Thymus (tissue), 11 donors: ENCODE results near the gene TNFSF12. TPM values are rescaled to one million over a fixed set of nuclear protein-coding genes. Genes with fewer than 3 reads are reported as not detected.

Experiments used
- DNase-seq, 9 donors: peaks; one replicate each; pipeline ENCODE4 v3.0.0-alpha.2; 2013; ENCODE audit warnings: low spot score in 9 of 9, low read depth in 6 of 9, missing footprints in 1 of 9
- H3K27ac ChIP-seq, 2 donors: one replicate each; pipeline ENCODE4 v1.5.1; 2013; ENCODE audit warnings: control low read depth in 1 of 2, low read depth in 1 of 2, low read length in 1 of 2, mild to moderate bottlenecking in 1 of 2, moderate library complexity in 1 of 2
- H3K27me3 ChIP-seq, 2 donors: one replicate each; pipeline ENCODE4 v1.5.1; 2013; ENCODE audit warnings: low read length in 1 of 2; ENCODE audit not compliant: control insufficient read depth in 2 of 2, insufficient read depth in 1 of 2
- H3K36me3 ChIP-seq, 2 donors: one replicate each; pipeline ENCODE4 v1.5.1; 2013; ENCODE audit warnings: low read length in 1 of 2, mild to moderate bottlenecking in 1 of 2, moderate library complexity in 1 of 2; ENCODE audit not compliant: control insufficient read depth in 2 of 2, insufficient read depth in 2 of 2
- H3K4me1 ChIP-seq, 2 donors: one replicate each; pipeline ENCODE4 v1.5.1; 2013; ENCODE audit warnings: low read length in 2 of 2; ENCODE audit not compliant: control insufficient read depth in 2 of 2, insufficient read depth in 2 of 2
- H3K4me3 ChIP-seq, 2 donors: one replicate each; pipeline ENCODE4 v1.5.1; 2013; ENCODE audit warnings: low read length in 2 of 2, control low read depth in 1 of 2, mild to moderate bottlenecking in 1 of 2
- H3K9me3 ChIP-seq, 2 donors: one replicate each; pipeline ENCODE4 v1.5.1; 2013; ENCODE audit warnings: low read length in 1 of 2, mild to moderate bottlenecking in 1 of 2; ENCODE audit not compliant: control insufficient read depth in 2 of 2, insufficient read depth in 1 of 2
- WGBS: extraction: QIAGEN DNeasy Blood & Tissue Kit; methylation state at CpG from one replicate; pipeline ENCODE4 v1.1.7; 2013; 5-methylcytosine and 5-hydroxymethylcytosine counted together
- polyA plus RNA-seq: library from polyadenylated mRNA; stranded (reverse); fragments of 200-250 nt; gene quantifications from one replicate; pipeline ENCODE4 v1.2.3, GENCODE V29; 2013
- total RNA-seq: library from RNA; stranded (reverse); fragments of 120-200 nt; gene quantifications from one replicate; pipeline ENCODE4 v1.2.4, GENCODE V29; 2013
- donor health status: healthy.

Gene TNFSF12
- total and polyA plus RNA-seq, 2 donors: 4.2 to 21.3 TPM

DNA sequence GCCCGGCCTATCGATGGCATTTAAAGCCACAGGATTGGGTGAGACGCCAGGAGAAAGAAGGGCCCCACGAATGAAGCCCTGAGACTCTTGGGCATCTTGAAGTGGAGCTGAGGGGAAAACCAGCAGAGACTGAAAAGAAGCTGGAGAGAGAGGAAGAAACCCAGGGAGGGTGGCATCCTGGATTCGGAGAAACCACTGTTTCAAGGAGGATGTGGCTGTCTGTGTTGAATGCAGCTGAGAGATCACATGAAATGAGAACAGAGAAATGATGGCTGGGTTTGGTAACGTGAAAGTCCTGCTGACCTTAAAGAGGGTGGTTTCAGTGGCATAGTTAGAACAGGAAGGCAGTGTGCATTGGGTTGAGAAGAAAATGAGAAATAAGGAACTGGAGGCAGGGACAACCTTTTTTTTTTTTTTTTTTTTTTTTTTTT lies 3.8 kb downstream of the TNFSF12 start:
- Histone ChIP-seq H3K27ac (peak overlapping the region; percentile 30 to 80), H3K4me1 (peaks cover 0 to 33% of the 10 kb centered on the region in 2 donors), H3K4me3 (no peak overlapping the region), H3K9me3 (no peaks in the 10 kb centered on the region), H3K27me3 (peaks cover 3 to 31% of the 10 kb centered on the region in 2 donors), H3K36me3 (no peaks in the 10 kb centered on the region)
- peak in 3 of 9 donors; percentile 40 to 76 (median 46) for DNase-seq
- 11% methylated on average over 6 of the region's 6 CpGs for WGBS

DNA sequence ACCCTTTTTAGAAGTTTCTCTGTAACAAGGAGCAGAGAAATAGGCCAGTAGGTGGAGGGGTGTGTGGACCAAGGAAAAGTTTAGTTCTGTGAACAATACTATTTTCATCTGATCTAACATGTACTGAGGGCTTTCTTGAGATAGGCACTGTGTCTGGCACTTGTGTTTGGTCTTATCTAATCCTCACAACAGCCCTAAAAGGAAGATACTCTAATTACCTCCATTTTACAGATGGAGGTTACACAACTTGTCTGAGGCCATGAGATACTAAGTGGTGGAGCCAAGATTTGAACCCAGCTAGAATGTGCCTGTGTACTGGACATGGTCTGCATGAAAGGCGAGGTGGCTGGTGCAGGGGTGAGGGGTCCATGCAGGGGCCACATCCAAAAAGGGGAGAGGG lies 4.5 kb downstream of the TNFSF12 start:
- Histone ChIP-seq H3K4me3 (no peak overlapping the region), H3K4me1 (peaks cover 6 to 37% of the 10 kb centered on the region in 2 donors), H3K36me3 (no peaks in the 10 kb centered on the region), H3K9me3 (peaks cover 0 to 3% of the 10 kb centered on the region in 2 donors), H3K27ac (peak overlapping the region in 1 of 2 donors; percentile 58), H3K27me3 (peaks cover 3 to 31% of the 10 kb centered on the region in 2 donors)
- no peak for DNase-seq
- 100% methylated on average over 1 of the region's 1 CpG for WGBS

- H3K4me1 ChIP-seq: peaks cover 17 to 47% of the 10 kb centered on the region in 2 donors
- WGBS: 87% methylated on average over 10 of the region's 10 CpGs
- peaks cover 0 to 27% of the 10 kb centered on the region in 2 donors for H3K27me3 ChIP-seq
- no peak for DNase-seq
- H3K9me3 ChIP-seq: peaks cover 0 to 3% of the 10 kb centered on the region in 2 donors
- H3K36me3 ChIP-seq: no peaks in the 10 kb centered on the region
- no peak overlapping the region for H3K4me3 ChIP-seq
- no peak overlapping the region for H3K27ac ChIP-seq
Measured at GRCh38 chr17:7555320-7555948, 6.6 kb downstream of the TNFSF12 start.

DNA sequence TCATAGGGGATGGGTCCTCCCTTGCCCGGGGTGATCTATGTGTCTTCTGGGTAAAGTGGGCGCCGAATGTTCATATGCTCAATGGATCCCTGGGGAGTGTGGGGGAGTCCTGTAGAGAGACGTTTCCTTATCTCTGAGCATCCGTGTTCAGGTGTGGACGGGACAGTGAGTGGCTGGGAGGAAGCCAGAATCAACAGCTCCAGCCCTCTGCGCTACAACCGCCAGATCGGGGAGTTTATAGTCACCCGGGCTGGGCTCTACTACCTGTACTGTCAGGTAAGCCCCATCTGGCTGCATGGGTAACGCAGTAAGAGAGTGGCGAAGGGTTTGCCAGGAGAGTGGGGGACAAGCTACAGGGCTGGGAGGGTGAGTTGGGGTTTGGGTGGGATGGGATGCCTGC lies 7.8 kb downstream of the TNFSF12 start:
- H3K9me3 ChIP-seq: peaks cover 0 to 8% of the 10 kb centered on the region in 2 donors
- no peak for DNase-seq
- H3K27ac ChIP-seq: no peak overlapping the region
- H3K36me3 ChIP-seq: no peaks in the 10 kb centered on the region
- 96% methylated on average over 12 of the region's 12 CpGs for WGBS
- H3K27me3 ChIP-seq: peaks cover 0 to 20% of the 10 kb centered on the region in 2 donors
- peaks cover 22 to 56% of the 10 kb centered on the region in 2 donors for H3K4me1 ChIP-seq
- no peak overlapping the region for H3K4me3 ChIP-seq

DNA sequence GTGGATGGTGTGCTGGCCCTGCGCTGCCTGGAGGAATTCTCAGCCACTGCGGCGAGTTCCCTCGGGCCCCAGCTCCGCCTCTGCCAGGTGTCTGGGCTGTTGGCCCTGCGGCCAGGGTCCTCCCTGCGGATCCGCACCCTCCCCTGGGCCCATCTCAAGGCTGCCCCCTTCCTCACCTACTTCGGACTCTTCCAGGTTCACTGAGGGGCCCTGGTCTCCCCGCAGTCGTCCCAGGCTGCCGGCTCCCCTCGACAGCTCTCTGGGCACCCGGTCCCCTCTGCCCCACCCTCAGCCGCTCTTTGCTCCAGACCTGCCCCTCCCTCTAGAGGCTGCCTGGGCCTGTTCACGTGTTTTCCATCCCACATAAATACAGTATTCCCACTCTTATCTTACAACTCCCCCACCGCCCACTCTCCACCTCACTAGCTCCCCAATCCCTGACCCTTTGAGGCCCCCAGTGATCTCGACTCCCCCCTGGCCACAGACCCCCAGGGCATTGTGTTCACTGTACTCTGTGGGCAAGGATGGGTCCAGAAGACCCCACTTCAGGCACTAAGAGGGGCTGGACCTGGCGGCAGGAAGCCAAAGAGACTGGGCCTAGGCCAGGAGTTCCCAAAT lies 8.4 kb downstream of the TNFSF12 start:
- DNase-seq: no peak
- WGBS: 88% methylated on average over 19 of the region's 19 CpGs
- peaks cover 22 to 58% of the 10 kb centered on the region in 2 donors for H3K4me1 ChIP-seq

GRCh38 chr17:7557775-7558543 lies 9.1 kb downstream of the TNFSF12 start:
- H3K4me3 ChIP-seq: peak overlapping the region in 1 of 2 donors; percentile 27
- peak overlapping the region; percentile 64 to 74 for H3K27ac ChIP-seq
- H3K36me3 ChIP-seq: no peaks in the 10 kb centered on the region
- peaks cover 0 to 20% of the 10 kb centered on the region in 2 donors for H3K27me3 ChIP-seq
- peaks cover 28 to 61% of the 10 kb centered on the region in 2 donors for H3K4me1 ChIP-seq
- WGBS: 18% methylated on average over 21 of the region's 21 CpGs
- peak in 1 of 9 donors; percentile 54 for DNase-seq
- peaks cover 0 to 8% of the 10 kb centered on the region in 2 donors for H3K9me3 ChIP-seq

More for the DNA sequence above, 8.4 kb downstream of the TNFSF12 start:
- H3K36me3 ChIP-seq: no peaks in the 10 kb centered on the region
- H3K4me3 ChIP-seq: no peak overlapping the region
- peaks cover 0 to 20% of the 10 kb centered on the region in 2 donors for H3K27me3 ChIP-seq
- H3K9me3 ChIP-seq: peaks cover 0 to 8% of the 10 kb centered on the region in 2 donors
- peak overlapping the region in 1 of 2 donors; percentile 43 for H3K27ac ChIP-seq

- H3K9me3 ChIP-seq: peaks cover 0 to 8% of the 10 kb centered on the region in 2 donors
- peak within 1 kb of the TSS; percentile 64 to 74 for H3K27ac ChIP-seq
- peaks cover 30 to 61% of the 10 kb centered on the region in 2 donors for H3K4me1 ChIP-seq
- peaks cover 0 to 20% of the 10 kb centered on the region in 2 donors for H3K27me3 ChIP-seq
- DNase-seq: no peak
- 15% methylated on average over 16 of the region's 16 CpGs for WGBS
- H3K36me3 ChIP-seq: peaks cover 7 to 8% of the 10 kb centered on the region in 2 donors
- peak within 1 kb of the TSS in 1 of 2 donors; percentile 27 for H3K4me3 ChIP-seq
Measured at GRCh38 chr17:7558544-7559319, 9.9 kb downstream of the TNFSF12 start, which contains the start of gene TNFSF13. TNFSF13 (plus strand) TSS chr17:7558750; CDS start chr17:7559040, 290 bp downstream.

DNA sequence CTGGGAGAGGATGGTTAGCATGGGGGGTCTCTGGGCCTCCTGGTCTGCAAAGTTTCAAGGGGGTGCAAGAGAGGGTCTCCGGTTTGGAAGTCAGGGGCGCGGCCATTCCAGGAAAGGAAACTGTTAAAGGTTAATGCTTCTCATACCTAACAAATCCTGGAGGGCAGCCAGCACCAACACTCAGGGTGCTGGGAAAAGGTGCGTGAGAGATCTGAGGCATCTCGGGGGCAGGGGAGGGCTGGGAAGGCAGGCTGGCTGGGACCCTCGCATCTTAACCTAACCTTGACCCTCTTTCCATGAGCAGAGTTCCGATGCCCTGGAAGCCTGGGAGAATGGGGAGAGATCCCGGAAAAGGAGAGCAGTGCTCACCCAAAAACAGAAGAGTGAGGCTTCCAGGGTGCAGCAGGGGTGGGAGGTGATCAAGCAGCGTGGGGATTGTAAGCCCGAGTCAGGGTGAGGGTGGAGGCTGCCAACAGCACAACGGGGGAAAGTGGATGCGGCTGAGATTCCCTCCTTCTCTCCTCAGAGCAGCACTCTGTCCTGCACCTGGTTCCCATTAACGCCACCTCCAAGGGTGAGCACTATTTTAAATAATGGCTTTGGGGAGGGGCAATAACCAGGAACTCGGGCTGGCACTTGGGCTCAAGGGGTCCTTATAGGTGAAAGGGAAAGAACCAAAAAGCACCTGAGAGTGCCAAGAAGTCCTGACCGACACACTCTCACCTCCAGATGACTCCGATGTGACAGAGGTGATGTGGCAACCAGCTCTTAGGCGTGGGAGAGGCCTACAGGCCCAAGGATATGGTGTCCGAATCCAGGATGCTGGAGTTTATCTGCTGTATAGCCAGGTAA lies 10.7 kb downstream of the TNFSF12 start:
- H3K27ac ChIP-seq: no peak overlapping the region
- peaks cover 0 to 8% of the 10 kb centered on the region in 2 donors for H3K9me3 ChIP-seq
- DNase-seq: no peak
- H3K4me3 ChIP-seq: no peak overlapping the region
- peaks cover 0 to 20% of the 10 kb centered on the region in 2 donors for H3K27me3 ChIP-seq
- 74% methylated on average over 18 of the region's 18 CpGs for WGBS
- peaks cover 12 to 15% of the 10 kb centered on the region in 2 donors for H3K36me3 ChIP-seq
- H3K4me1 ChIP-seq: peaks cover 30 to 59% of the 10 kb centered on the region in 2 donors
